WI38 (cell line): ENCODE measurements around the gene MAP3K14.

Source experiments
- H3K4me3 ChIP-seq: 2 replicates; pipeline ENCODE4 v1.5.1; 2011; ENCODE audit warnings: low read depth, mild to moderate bottlenecking, control low read depth, low read length
- CTCF ChIP-seq: IDR thresholded peaks from 2 replicates; pipeline ENCODE4 v1.5.1; 2012; ENCODE audit warnings: low read depth, mild to moderate bottlenecking, control low read depth, low read length

MAP3K14 gene

GRCh38 chr17:45271603-45272002 is 45.2 kb downstream of the MAP3K14 start:
- TF ChIP-seq CTCF, result no peak
- no peak overlapping the region for H3K4me3 ChIP-seq

GRCh38 chr17:45270828-45271418 is 45.9 kb downstream of the MAP3K14 start:
- no peak overlapping the region for H3K4me3 ChIP-seq
- peak; percentile 52; the same call in 1 of the 2 replicates for TF ChIP-seq CTCF

GRCh38 chr17:45269912-45270311 is 46.9 kb downstream of the MAP3K14 start:
- no peak overlapping the region for H3K4me3 ChIP-seq
- TF ChIP-seq CTCF, result no peak

GRCh38 chr17:45267436-45268055 is 49.3 kb downstream of the MAP3K14 start:
- no peak overlapping the region for H3K4me3 ChIP-seq
- TF ChIP-seq CTCF, result no peak

GRCh38 chr17:45266372-45266926 is 50.4 kb downstream of the MAP3K14 start:
- no peak overlapping the region for H3K4me3 ChIP-seq
- TF ChIP-seq CTCF, result no peak

GRCh38 chr17:45265821-45266220 is 51.0 kb downstream of the MAP3K14 start:
- no peak for TF ChIP-seq CTCF
- no peak overlapping the region for H3K4me3 ChIP-seq

- TF ChIP-seq CTCF, result no peak
Observed at GRCh38 chr17:45264988-45265387, 51.8 kb downstream of the MAP3K14 start.

More at GRCh38 chr17:45264988-45265387, 51.8 kb downstream of the MAP3K14 start:
- H3K4me3 ChIP-seq, result no peak overlapping the region
